GM23338 (cell line): ENCODE results near the gene TMEM132D. TPM values are rescaled to one million over a fixed set of nuclear protein-coding genes. Genes with fewer than 3 reads are reported as not detected.

Source experiments
- ATAC-seq: fragments of 200-7000 bp; cut with Tn5 transposase; 3 replicates; pipeline ENCODE4 v1.9.1; 2020
- DNase-seq: peaks from one replicate; pipeline ENCODE4 v3.0.0-alpha.2; 2015; ENCODE audit warnings: low spot score
- H2AFZ ChIP-seq: fragments of 200-600 bp; sonication (generic); 2 replicates; pipeline ENCODE4 v1.8.0; 2016; ENCODE audit warnings: antibody characterized with exemption, mild to moderate bottlenecking, moderate library complexity
- H3F3A ChIP-seq: fragments of 200-600 bp; sonication (generic); replicated peaks from 2 replicates; pipeline ENCODE4 v1.8.0; 2017; ENCODE audit warnings: antibody characterized with exemption, mixed run types, low read depth
- H3K27ac ChIP-seq: fragments of 200-600 bp; sonication (generic); 2 replicates; pipeline ENCODE4 v1.6.1; 2016; ENCODE audit warnings: low read depth
- H3K27me3 ChIP-seq: fragments of 200-600 bp; sonication (generic); 2 replicates; pipeline ENCODE4 v1.8.0; 2016; ENCODE audit warnings: mild to moderate bottlenecking, mixed run types, moderate library complexity; ENCODE audit not compliant: insufficient read depth
- H3K36me3 ChIP-seq: fragments of 200-600 bp; sonication (generic); 2 replicates; pipeline ENCODE4 v1.8.0; 2016; ENCODE audit warnings: mild to moderate bottlenecking; ENCODE audit not compliant: insufficient read depth
- H3K4me1 ChIP-seq: fragments of 200-600 bp; sonication (generic); 2 replicates; pipeline ENCODE4 v1.8.0; 2016; ENCODE audit warnings: mild to moderate bottlenecking, moderate library complexity; ENCODE audit not compliant: insufficient read depth
- H3K4me2 ChIP-seq: fragments of 200-600 bp; sonication (generic); 2 replicates; pipeline ENCODE4 v1.7.1; 2017; ENCODE audit warnings: mixed run types
- H3K4me3 ChIP-seq: fragments of 200-600 bp; sonication (generic); 2 replicates; pipeline ENCODE4 v1.6.1; 2016; ENCODE audit warnings: mixed run types
- H3K79me2 ChIP-seq: fragments of 200-600 bp; sonication (generic); replicated peaks from 2 replicates; pipeline ENCODE4 v1.8.0; 2017; ENCODE audit warnings: mild to moderate bottlenecking; ENCODE audit not compliant: insufficient read depth
- H3K9me2 ChIP-seq: fragments of 200-600 bp; sonication (generic); 2 replicates; pipeline ENCODE4 v1.8.0; 2017; ENCODE audit not compliant: insufficient read depth
- H4K20me1 ChIP-seq: fragments of 200-600 bp; sonication (generic); replicated peaks from 2 replicates; pipeline ENCODE4 v1.8.0; 2017; ENCODE audit warnings: mild to moderate bottlenecking; ENCODE audit not compliant: insufficient read depth
- H3K27ac Mint-ChIP-seq: 2 replicates; pipeline ENCODE4 v1.8.0; 2020; ENCODE audit warnings: inconsistent platforms, mild to moderate bottlenecking, moderate library complexity, mixed read lengths
- H3K27me3 Mint-ChIP-seq: 3 replicates; pipeline ENCODE4 v1.8.0; 2022; ENCODE audit warnings: low read depth, mild to moderate bottlenecking, moderate library complexity, mixed read lengths, inconsistent platforms; ENCODE audit not compliant: insufficient read depth, poor library complexity
- H3K36me3 Mint-ChIP-seq: 3 replicates; pipeline ENCODE4 v1.8.0; 2021; ENCODE audit warnings: low read depth, mild to moderate bottlenecking, inconsistent platforms, moderate library complexity, mixed read lengths
- H3K4me1 Mint-ChIP-seq: 3 replicates; pipeline ENCODE4 v1.8.0; 2020; ENCODE audit warnings: mild to moderate bottlenecking, inconsistent platforms, mixed read lengths
- H3K4me3 Mint-ChIP-seq: 3 replicates; pipeline ENCODE4 v1.8.0; 2021; ENCODE audit warnings: moderate library complexity, mild to moderate bottlenecking, inconsistent platforms, mixed read lengths
- H3K9me3 Mint-ChIP-seq: 3 replicates; pipeline ENCODE4 v1.8.0; 2020; ENCODE audit warnings: moderate library complexity, mild to moderate bottlenecking, inconsistent platforms, mixed read lengths
- EZH2 ChIP-seq: fragments of 200-600 bp; sonication (generic); IDR thresholded peaks from one replicate; pipeline ENCODE4 v1.8.0; 2017; ENCODE audit warnings: antibody characterized with exemption, mild to moderate bottlenecking, low read depth; ENCODE audit not compliant: unreplicated experiment
- EZH2phosphoT487 ChIP-seq: fragments of 200-600 bp; sonication (generic); IDR thresholded peaks from one replicate; pipeline ENCODE4 v1.8.1; 2018; ENCODE audit warnings: antibody characterized with exemption; ENCODE audit not compliant: unreplicated experiment
- POLR2AphosphoS5 ChIP-seq: IDR thresholded peaks from 2 replicates; pipeline ENCODE4 v1.6.1; 2016; ENCODE audit warnings: antibody characterized with exemption, low read depth
- STAT1 ChIP-seq: IDR thresholded peaks from one replicate; pipeline ENCODE4 v1.6.1; 2016; ENCODE audit warnings: antibody characterized with exemption; ENCODE audit not compliant: unreplicated experiment
- ZNF114 ChIP-seq: fragments of 250-450 bp; sonication (Bioruptor Pico); IDR thresholded peaks from 2 replicates; pipeline ENCODE4 v1.5.0; 2020; ENCODE audit warnings: mild to moderate bottlenecking, moderate library complexity
- polyA plus RNA-seq: library from polyadenylated mRNA; unstranded; fragments of >200 nt; fragmentation: Nextera tagmentation; extraction: Ambion mirVana; gene quantifications from 2 replicates; pipeline ENCODE4 v1.2.1, GENCODE V29; 2016
- total RNA-seq: library from RNA; depleted of rRNA; stranded (reverse); fragments of >200 nt; shearing (Covaris generic); gene quantifications from 2 replicates; pipeline ENCODE4 v1.2.3, GENCODE V29; 2014
- TF ChIP-seq, protein P1 (sequence below), 2 experiments: fragments of 200-600 bp in 1 of 2; sonication (generic) in 1 of 2; conservative IDR thresholded peaks; 2 replicates each; pipeline versions ENCODE4 v1.5.1 to v1.6.1; 2016 to 2017; ENCODE audit warnings: antibody characterized with exemption in 2 of 2, low read depth in 2 of 2, mild to moderate bottlenecking in 2 of 2, moderate library complexity in 1 of 2
- TF ChIP-seq, protein P2 (sequence below): IDR thresholded peaks from one replicate; pipeline ENCODE4 v1.6.1; 2018; ENCODE audit warnings: antibody characterized with exemption; ENCODE audit not compliant: unreplicated experiment
- TF ChIP-seq, protein P3 (sequence below): fragments of 250-450 bp; sonication (Bioruptor Pico); IDR thresholded peaks from 2 replicates; pipeline ENCODE4 v1.5.0; 2020; ENCODE audit warnings: mild to moderate bottlenecking, moderate library complexity

TMEM132D gene
- total and polyA plus RNA-seq, 2 experiments from 2014 or later: 0.44 to 5.3 TPM

DNA sequence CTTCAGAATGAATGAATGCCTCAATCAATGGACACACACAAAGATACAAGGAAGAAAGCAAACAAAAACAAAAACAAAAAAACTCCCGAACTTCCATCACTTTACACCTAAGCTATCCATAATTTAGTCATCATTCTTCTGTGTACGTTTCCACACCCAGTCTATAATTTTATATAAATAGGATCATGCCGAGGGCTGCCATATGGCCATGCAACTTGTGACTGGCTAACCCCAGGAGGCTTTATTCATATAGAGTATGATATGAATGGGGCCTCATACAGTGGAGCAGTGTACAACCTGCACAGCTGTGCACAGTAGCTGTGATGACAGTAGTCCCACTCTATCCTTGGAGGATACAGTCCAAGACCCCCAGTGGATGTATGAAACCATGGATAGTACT is 365.7 kb downstream of the TMEM132D start (continued):
- TF ChIP-seq, protein P1, sequence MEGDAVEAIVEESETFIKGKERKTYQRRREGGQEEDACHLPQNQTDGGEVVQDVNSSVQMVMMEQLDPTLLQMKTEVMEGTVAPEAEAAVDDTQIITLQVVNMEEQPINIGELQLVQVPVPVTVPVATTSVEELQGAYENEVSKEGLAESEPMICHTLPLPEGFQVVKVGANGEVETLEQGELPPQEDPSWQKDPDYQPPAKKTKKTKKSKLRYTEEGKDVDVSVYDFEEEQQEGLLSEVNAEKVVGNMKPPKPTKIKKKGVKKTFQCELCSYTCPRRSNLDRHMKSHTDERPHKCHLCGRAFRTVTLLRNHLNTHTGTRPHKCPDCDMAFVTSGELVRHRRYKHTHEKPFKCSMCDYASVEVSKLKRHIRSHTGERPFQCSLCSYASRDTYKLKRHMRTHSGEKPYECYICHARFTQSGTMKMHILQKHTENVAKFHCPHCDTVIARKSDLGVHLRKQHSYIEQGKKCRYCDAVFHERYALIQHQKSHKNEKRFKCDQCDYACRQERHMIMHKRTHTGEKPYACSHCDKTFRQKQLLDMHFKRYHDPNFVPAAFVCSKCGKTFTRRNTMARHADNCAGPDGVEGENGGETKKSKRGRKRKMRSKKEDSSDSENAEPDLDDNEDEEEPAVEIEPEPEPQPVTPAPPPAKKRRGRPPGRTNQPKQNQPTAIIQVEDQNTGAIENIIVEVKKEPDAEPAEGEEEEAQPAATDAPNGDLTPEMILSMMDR (conservative IDR thresholded peaks at IDR 0.05; ENCODE audit: low read depth in 2 of 2): no peak
- TF ChIP-seq EZH2phosphoT487: no peak

DNA sequence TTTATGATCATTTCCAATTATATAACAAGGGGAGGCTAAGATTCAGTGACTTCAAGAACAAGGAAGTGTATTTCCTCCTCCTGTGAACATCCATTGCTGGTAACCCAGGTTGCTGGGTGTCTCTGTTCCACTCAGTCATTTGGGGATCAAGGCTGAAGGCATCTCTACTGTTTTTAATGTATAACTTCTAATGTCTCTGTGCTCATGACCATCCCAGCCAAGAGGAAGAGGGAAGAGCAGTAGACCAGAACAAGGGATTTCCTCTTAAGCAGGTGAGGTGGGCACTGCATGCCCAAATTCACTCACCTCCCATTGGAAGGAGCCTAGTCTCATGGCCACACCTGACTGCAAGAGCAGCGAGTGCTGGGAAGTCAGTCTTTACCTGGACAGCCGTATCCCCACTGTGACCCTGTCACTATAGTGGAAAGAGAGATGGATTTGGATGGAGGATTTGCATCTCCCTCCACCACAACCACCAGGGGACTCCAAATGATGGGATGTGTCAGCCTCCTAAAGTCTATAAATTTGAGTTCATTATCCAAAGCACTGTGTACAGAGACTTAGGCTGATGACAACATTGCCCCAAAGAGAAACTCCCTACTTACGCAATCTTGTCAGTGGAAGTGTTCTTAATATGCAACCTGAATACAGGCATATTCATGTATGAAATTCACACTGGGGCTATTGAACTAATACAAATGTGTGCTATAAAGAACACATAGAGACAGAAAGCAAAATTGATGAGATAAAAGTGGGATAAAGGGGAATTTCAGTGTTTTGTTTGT is 368.7 kb downstream of the TMEM132D start:
- no peak for ATAC-seq

More for the DNA sequence above, 368.7 kb downstream of the TMEM132D start:
- no peaks in the 10 kb centered on the region for H3K27me3 ChIP-seq
- no peaks in the 10 kb centered on the region for H4K20me1 ChIP-seq
- H3K27ac Mint-ChIP-seq: no peak overlapping the region
- H3K27me3 Mint-ChIP-seq: no peaks in the 10 kb centered on the region
- H3K27ac ChIP-seq: no peak overlapping the region
- no peak overlapping the region for H3K4me3 Mint-ChIP-seq
- DNase-seq: no peak
- no peak overlapping the region for H3K4me2 ChIP-seq
- no peak overlapping the region for H2AFZ ChIP-seq
- no peak overlapping the region for H3K4me3 ChIP-seq
- H3K4me1 ChIP-seq: no peaks in the 10 kb centered on the region
- H3K9me3 Mint-ChIP-seq: peaks cover 96% of the 10 kb centered on the region
- H3K36me3 Mint-ChIP-seq: peaks cover 46% of the 10 kb centered on the region
- H3K36me3 ChIP-seq: no peaks in the 10 kb centered on the region; the same call in 1 of the 2 replicates
- H3K79me2 ChIP-seq: no peaks in the 10 kb centered on the region
- no peaks in the 10 kb centered on the region for H3K4me1 Mint-ChIP-seq
- no peaks in the 10 kb centered on the region for H3K9me2 ChIP-seq
- no peak for TF ChIP-seq STAT1
- TF ChIP-seq, protein P2, sequence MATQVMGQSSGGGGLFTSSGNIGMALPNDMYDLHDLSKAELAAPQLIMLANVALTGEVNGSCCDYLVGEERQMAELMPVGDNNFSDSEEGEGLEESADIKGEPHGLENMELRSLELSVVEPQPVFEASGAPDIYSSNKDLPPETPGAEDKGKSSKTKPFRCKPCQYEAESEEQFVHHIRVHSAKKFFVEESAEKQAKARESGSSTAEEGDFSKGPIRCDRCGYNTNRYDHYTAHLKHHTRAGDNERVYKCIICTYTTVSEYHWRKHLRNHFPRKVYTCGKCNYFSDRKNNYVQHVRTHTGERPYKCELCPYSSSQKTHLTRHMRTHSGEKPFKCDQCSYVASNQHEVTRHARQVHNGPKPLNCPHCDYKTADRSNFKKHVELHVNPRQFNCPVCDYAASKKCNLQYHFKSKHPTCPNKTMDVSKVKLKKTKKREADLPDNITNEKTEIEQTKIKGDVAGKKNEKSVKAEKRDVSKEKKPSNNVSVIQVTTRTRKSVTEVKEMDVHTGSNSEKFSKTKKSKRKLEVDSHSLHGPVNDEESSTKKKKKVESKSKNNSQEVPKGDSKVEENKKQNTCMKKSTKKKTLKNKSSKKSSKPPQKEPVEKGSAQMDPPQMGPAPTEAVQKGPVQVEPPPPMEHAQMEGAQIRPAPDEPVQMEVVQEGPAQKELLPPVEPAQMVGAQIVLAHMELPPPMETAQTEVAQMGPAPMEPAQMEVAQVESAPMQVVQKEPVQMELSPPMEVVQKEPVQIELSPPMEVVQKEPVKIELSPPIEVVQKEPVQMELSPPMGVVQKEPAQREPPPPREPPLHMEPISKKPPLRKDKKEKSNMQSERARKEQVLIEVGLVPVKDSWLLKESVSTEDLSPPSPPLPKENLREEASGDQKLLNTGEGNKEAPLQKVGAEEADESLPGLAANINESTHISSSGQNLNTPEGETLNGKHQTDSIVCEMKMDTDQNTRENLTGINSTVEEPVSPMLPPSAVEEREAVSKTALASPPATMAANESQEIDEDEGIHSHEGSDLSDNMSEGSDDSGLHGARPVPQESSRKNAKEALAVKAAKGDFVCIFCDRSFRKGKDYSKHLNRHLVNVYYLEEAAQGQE: no peak
- TF ChIP-seq EZH2phosphoT487: no peak
- TF ChIP-seq, protein P3, sequence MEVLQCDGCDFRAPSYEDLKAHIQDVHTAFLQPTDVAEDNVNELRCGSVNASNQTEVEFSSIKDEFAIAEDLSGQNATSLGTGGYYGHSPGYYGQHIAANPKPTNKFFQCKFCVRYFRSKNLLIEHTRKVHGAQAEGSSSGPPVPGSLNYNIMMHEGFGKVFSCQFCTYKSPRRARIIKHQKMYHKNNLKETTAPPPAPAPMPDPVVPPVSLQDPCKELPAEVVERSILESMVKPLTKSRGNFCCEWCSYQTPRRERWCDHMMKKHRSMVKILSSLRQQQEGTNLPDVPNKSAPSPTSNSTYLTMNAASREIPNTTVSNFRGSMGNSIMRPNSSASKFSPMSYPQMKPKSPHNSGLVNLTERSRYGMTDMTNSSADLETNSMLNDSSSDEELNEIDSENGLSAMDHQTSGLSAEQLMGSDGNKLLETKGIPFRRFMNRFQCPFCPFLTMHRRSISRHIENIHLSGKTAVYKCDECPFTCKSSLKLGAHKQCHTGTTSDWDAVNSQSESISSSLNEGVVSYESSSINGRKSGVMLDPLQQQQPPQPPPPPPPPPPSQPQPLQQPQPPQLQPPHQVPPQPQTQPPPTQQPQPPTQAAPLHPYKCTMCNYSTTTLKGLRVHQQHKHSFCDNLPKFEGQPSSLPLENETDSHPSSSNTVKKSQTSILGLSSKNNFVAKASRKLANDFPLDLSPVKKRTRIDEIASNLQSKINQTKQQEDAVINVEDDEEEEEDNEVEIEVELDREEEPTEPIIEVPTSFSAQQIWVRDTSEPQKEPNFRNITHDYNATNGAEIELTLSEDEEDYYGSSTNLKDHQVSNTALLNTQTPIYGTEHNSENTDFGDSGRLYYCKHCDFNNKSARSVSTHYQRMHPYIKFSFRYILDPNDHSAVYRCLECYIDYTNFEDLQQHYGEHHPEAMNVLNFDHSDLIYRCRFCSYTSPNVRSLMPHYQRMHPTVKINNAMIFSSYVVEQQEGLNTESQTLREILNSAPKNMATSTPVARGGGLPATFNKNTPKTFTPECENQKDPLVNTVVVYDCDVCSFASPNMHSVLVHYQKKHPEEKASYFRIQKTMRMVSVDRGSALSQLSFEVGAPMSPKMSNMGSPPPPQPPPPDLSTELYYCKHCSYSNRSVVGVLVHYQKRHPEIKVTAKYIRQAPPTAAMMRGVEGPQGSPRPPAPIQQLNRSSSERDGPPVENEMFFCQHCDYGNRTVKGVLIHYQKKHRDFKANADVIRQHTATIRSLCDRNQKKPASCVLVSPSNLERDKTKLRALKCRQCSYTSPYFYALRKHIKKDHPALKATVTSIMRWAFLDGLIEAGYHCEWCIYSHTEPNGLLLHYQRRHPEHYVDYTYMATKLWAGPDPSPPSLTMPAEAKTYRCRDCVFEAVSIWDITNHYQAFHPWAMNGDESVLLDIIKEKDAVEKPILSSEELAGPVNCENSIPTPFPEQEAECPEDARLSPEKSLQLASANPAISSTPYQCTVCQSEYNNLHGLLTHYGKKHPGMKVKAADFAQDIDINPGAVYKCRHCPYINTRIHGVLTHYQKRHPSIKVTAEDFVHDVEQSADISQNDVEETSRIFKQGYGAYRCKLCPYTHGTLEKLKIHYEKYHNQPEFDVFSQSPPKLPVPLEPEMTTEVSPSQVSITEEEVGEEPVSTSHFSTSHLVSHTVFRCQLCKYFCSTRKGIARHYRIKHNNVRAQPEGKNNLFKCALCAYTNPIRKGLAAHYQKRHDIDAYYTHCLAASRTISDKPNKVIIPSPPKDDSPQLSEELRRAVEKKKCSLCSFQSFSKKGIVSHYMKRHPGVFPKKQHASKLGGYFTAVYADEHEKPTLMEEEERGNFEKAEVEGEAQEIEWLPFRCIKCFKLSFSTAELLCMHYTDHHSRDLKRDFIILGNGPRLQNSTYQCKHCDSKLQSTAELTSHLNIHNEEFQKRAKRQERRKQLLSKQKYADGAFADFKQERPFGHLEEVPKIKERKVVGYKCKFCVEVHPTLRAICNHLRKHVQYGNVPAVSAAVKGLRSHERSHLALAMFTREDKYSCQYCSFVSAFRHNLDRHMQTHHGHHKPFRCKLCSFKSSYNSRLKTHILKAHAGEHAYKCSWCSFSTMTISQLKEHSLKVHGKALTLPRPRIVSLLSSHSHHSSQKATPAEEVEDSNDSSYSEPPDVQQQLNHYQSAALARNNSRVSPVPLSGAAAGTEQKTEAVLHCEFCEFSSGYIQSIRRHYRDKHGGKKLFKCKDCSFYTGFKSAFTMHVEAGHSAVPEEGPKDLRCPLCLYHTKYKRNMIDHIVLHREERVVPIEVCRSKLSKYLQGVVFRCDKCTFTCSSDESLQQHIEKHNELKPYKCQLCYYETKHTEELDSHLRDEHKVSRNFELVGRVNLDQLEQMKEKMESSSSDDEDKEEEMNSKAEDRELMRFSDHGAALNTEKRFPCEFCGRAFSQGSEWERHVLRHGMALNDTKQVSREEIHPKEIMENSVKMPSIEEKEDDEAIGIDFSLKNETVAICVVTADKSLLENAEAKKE: no peak
- TF ChIP-seq ZNF114 (CRISPR knock-in tag): no peak
- TF ChIP-seq, protein P1 (conservative IDR thresholded peaks at IDR 0.05; ENCODE audit: low read depth in 2 of 2): no peak
- no peak for TF ChIP-seq POLR2AphosphoS5
- no peak for TF ChIP-seq EZH2
- H3F3A ChIP-seq: no peaks in the 10 kb centered on the region
